ENCODE measurements around the gene OGG1.

The OGG1 gene

DNA sequence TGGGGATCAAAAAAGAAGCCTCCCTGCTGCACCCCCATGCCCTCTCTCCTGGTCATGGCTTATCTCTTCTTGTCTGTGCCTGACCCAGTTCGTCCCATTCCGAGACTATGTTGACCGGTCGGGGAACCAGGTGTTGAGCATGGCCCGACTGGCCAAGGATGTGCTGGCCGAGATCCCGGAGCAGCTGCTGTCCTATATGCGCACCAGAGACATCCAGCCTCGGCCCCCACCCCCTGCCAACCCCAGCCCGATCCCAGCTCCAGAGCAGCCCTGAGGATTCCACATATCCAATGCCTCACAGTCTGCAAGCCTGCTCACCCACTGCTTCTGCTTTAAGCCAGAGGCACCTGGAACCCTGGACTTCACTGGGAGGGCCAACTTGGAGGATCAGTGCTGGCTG is 20.3 kb upstream of the OGG1 start:
- no peak for DNase-seq

DNA sequence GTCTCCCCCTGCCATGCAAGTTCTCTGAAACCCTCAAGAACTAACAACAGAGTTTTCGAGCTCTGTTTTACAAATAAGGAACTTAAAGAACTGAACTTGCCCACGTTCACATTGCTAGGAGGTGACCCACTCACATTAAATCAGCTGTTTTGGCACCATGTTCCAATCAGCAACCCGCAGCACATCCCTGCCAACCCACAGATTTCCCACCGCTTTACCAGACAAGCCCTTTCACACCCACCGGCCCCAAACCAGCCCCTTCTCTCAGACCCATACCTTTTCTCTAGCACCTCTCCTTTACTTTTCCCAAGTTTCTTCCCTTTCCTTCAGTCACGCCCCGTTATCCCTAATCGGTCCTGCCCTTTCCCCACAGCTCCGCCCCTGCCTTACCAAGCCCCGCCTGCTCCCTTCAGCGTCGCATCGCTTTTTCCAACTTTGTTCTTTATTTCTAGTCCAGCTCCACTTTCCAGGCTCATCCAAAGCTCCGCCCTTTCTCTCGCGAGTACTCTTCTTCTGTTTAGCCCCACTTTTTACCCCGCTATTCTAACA is 19.0 kb upstream of the OGG1 start:
- DNase-seq = no peak

DNA sequence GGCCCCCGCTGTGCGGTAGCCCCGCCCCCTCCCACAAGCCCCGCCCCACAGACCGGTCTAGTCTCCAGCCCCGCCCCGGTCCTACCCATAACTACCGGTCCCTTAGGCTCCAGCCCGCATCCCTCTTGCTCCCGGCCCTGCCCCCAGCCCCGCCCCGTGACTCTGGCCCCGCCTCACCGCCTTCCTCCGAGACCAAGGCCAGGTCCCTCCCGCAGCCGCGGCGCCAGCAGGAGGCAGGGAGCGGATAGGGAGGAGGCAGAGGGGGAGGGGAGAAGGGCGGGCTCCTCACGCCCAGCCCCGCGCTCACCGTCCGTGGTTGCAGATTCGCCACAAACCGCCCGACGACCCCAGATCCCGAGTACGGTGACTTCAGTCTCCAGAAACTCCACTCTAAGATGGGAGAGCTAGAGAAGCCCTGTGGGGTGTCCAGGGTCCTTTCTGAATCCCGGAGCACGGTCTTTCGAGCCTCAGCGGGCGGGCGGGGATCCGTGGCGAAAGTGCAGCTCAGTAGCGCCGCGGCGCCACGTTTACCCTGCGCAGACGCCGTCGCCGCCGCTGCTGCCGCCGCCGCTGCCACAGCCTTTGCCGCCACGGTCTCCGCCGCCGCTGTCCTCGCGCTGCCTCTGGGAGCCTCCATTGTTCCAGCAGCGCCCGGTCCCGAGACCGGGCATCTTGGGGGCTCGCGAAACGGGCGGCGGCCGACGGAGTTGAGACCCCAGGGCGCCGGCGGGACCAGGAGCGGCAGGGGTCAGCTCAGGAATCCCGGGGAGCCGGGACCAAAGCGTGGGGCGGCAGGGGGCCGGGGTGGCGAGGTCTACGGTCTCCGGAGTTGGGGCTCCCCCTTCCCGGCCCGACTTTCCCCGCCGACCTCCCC is 18.3 kb upstream of the OGG1 start, which contains the start of gene BRPF1:
Gene BRPF1 (plus strand): TSS at position 530 of the 874 bp plus-strand sequence. CDS start 2,406 bp downstream, outside the sequence.
- peak; percentile 99 for DNase-seq

DNA sequence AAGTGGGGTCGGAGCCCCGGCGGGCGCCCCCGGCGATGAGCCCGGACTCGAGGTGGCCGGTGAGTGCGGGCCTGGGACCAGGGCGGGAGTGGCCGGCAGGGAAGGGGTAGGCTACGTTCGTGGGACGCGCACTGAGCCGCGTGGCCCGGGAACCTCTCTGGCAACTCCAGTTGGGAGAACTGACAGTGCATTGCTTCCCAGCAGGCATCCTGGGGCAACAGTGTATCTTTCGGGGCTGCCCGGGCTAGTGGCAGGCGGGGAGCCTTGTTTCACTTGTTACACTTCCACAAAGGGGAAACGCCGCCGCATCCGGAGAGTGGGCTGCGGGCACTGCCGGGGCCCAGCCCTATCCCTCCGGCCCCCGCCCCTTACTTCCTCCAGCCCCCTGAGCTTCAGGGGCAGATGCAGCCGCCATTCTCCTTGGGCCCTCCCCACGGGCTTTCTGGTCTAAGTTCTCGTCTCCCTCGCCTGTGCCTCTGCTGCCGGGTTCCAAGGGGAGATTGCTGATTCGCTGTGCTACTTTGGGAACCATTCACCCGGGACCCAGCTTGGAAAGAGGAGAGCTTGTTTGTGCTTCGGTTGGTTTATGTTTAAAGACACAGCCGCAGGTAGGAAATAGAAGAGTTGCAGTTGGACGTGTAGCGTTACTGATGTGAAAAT is 17.5 kb upstream of the OGG1 start:
- no peak for DNase-seq

DNA sequence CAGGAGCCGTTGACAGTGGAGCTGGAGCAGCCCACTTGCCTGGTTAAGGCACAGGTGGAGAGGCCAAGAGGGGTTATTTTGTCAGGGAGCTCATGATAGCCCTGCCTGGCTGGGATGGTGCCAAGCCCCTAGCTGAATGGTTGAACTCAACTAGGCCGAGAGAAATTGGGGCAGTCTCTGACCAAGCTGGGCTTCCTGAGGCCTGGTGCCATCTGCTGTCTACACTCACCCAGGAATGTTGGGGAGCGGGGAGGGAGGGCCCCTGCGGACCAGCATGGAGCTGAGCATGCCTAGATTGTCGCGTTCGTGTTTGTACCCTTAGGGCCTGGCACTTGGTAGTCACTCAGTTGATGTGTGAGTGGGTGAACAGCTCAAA is 17.0 kb upstream of the OGG1 start:
- peak; percentile 11 for DNase-seq

DNA sequence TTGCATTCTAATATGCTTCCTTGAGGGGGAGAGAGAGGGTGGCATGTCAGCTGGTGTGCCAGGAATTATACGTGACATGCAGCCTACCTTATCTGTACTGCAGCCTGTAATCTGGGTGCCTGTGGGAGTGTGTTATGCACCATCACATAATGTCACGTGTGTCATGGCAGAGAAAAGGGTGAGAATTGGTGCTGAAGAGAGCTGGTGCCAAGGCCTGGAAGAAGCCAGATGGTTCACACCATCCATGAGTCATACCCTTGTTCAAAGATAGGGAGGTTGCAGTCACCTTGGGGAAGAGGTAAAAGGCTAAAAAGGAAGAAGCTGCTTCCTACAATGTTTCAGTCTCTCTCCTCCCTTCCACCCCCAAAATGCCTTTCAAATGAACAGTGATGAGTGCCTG is 12.9 kb upstream of the OGG1 start:
- DNase-seq = no peak

- no peak for DNase-seq
Observed at GRCh38 chr3:9739181-9739580, 10.6 kb upstream of the OGG1 start.

- DNase-seq = no peak
Observed at GRCh38 chr3:9742560-9742959, 7.2 kb upstream of the OGG1 start.

DNA sequence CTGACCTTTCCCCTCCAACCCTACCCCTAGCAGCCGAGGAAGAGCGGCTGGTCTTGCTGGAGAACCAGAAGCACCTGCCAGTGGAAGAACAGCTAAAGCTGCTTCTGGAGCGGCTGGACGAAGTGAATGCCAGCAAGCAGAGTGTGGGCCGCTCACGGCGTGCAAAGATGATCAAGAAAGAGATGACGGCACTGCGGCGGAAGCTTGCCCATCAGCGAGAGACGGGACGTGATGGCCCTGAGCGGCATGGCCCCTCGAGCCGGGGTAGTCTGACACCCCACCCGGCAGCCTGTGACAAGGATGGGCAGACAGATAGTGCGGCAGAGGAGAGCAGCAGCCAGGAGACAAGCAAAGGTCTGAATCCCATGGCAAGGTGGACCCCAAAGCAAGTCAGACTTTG is 6.2 kb upstream of the OGG1 start:
- DNase-seq = no peak

DNA sequence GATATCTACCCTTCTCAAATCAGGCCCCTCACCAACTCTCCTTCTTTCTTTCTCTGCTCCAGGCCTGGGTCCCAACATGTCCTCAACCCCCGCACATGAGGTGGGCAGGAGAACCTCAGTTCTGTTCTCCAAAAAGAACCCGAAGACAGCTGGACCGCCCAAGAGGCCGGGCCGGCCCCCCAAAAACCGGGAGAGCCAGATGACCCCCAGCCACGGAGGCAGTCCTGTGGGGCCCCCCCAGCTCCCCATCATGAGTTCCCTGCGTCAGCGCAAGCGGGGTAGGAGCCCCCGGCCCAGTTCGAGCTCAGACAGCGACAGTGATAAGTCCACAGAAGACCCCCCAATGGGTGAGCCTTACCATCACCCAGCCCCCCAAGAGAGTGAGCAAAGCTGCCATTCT is 5.6 kb upstream of the OGG1 start:
- DNase-seq = no peak

- DNase-seq = no peak
Observed at GRCh38 chr3:9745521-9745920, 4.2 kb upstream of the OGG1 start.

DNA sequence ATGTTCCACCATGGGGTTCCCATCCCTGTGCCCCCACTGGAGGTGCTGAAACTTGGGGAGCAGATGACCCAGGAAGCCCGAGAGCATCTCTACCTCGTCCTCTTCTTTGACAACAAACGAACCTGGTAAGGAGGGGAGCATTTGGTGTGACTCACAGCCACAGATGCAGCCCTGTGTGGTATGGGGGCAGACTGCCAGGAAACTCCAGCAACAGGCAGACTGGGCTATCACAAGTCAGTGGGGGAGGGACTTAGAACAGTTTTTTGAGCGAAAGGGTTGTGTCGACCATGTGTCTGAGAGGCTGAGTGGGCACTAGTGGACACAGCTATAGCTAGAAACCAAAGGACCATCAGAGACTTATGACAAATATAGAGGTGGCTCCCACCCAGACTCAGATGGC is 3.4 kb upstream of the OGG1 start:
- DNase-seq = peak; percentile 75

DNA sequence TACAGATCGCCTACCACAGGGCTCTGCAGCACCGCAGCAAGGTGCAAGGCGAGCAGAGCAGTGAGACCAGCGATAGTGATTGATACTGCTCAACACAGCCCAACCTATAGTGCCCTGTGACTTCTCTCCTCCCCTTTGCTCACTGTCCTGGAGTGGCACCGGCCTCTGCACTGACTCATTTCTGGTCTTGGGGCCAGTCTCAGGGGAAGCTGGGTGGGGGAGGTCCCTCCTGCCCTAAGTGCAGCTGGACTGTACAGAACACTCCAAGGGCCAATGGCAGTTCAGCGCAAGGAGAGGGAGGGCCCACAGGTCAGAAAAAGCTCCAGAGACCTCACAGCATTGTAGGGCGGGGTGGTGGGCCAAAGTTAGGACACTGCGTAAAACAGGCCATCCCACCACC is 2.5 kb upstream of the OGG1 start:
- no peak for DNase-seq

DNA sequence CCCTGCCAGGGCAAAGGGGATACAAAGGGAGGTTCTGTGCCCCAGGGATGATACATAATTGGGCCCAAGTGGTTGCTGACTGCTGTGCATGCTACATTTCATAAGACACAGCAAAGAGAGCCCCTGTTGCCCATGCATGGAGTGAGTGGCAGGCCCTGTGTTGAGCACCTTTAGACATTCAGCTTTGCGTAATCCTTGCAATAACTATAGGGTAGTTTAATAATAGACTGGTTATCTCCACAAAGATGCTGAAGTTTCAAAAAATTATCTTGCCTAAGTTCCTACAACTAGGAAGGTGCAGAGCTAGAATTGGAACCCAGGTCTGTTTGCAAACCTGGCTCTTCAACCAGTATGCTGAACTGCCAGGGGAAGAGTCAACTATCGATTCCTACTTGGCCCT is 1.7 kb upstream of the OGG1 start:
- no peak for DNase-seq

- no peak for DNase-seq
Observed at GRCh38 chr3:9749296-9749644, 482 bp upstream of the OGG1 start.

DNA sequence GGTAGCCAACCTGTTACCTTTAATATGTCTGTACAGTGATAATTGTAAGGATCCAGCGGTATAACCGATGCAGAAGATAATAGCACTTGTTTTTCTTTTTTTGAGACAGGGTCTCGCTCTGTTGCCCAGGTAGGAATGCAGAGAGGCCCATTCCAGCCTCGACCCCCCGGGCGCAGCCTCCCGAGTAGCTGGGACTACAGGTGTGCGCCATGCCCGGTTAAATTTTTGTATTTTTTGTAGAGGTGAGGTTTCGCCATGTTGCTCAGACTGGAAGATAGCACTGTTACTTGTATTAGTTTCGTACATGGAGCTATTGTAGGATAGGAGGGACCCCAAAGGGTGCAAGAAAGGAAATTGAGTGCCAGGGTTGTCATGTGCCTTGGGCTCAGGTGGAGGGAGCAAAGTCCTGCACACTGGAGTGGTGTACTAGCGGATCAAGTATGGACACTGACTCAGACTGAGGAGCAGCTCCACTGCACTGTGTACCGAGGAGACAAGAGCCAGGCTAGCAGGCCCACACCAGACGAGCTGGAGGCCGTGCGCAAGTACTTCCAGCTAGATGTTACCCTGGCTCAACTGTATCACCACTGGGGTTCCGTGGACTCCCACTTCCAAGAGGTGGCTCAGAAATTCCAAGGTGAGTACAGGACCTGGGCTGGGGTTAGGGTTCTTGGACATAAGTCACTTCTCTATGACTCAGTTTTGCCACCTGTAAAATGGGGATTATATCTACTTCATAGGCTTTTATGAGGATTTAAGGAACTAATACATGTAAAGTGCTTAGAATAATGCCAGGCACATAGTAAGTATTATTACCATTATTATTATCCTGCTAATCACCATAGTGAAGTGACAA is 1.0 kb downstream of the OGG1 start:
- DNase-seq = no peak

GRCh38 chr3:9754678-9755077 is 4.9 kb downstream of the OGG1 start:
- DNase-seq = no peak

DNA sequence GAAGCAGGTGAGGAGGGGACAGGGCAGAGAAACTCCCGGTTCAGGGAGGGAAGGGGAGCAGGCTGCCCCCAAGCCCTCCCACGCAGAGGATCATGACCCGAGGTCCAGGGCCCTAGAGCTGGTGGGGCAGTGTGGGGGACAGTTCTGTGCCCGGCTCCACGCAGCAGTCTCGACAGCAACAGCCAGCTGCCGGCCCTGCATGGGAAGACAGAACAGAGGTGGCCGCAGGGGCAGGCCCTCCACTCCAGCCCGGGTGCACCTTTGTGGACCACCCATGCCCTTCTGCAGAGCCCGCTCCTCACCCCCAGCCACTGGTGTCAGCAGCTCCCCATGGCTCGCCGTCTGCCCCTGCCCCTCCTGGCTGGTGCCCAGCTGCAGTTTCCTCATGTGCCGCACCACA is 7.7 kb downstream of the OGG1 start:
- no peak for DNase-seq

DNA sequence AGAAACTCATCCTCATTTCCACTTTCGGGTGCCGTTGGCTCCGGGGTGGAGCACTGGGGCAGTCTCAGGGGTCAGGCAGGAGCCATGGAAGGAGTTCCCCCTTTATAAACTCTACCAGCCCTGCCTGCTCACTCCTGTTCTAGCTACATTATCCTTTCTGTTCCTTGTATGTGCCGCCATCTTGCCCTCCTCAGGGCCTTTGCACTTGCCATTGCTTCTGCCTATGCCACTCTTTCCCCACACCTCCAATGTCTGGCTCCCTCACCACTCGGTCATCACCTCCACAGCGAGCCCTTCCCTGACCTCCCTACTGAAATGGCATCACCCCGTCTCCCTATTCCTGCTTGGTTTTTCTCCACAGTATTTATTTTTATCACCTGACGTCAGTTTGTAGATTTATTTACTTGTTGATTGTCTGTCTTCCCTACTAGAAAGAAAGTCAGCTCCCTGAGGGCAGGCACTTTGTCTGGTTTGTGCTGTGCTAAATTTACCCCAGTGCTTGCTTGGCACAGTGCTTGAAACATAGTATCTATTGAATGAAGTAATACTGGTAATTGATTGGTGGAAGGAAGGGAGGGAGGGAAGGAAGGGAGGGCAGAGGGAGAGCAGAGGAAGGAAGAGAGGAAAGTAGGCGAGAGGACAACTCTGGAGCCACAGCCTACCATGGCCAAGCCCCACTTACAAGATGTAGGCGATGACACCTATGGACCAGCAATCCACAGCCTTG is 11.2 kb downstream of the OGG1 start:
- DNase-seq = no peak

GRCh38 chr3:9761919-9762318 is 12.2 kb downstream of the OGG1 start:
- DNase-seq = no peak

DNA sequence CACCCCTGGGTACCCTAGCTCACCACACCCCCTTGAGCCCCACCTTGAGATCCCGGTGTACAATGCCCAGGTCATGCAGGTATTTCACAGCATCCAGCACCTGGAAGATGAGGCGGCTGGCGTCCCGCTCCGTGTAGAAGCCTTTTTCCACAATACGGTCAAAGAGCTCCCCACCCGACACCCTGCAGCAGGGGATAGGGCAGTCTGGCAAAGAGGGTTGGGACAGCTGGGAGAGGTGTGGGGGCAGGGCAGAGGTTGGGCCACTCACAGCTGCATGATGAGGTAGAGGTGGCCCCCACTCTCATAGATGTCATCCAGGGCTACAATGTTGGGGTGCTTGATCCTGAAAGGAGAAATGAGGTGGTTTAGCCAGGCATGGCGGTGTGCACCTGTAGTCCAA is 13.1 kb downstream of the OGG1 start:
- DNase-seq = no peak

DNA sequence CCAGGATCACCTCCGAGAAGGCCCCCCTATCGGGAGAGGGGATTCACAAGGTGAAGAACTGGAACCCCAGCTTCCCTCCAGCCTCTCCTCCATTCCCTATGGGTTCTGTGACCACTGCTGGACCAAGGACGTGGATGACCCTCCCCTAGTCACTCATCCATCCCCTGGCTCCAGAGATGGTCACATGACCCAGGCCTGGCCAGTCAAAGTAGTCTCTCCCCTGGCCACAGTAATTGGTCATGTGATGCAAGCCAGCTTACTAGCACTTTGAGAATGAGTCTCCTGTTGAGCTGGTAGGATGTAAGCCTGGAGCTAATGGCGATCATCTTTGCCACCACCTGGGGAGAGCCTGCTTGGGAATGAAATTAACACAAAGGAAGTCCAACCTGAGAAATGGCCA is 16.1 kb downstream of the OGG1 start:
- no peak for DNase-seq

DNA sequence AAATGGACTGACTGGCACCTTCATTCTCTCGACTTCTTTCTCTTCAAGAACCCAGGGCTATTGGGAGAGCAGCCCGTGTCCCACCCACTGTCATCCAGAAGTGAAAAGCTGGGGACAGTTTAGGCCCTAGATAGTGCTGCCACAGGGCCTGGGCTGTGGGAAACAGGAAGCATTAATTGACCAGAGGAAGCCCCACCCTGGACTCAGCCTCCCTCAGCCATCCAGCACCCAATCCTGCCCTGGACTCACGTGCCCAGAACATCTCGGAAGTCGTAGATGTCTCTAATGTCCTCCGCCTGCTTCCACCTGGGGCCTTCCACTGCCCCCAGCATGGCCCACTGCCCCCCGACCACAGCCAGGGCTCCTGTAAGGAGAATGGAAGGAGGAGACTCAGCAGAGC is 17.7 kb downstream of the OGG1 start:
- no peak for DNase-seq

Data from fibroblast of skin of right quadriceps (primary cell).